Glutamatergic neuron (in vitro differentiated cells): ENCODE data around the gene TNFRSF8. TPM values are rescaled to one million over a fixed set of nuclear protein-coding genes. Genes with fewer than 3 reads are reported as not detected.
"Not testable (repeated sequence)": the region's sequence is repeated elsewhere in the genome, so short reads cannot be mapped to it uniquely, and the experiment has no call there.

Experiments
- DNase-seq: peaks from one replicate; pipeline ENCODE4 v3.0.0; 2022
- H3K27ac Mint-ChIP-seq: one replicate; pipeline ENCODE4 v1.8.0; 2020; ENCODE audit warnings: mild to moderate bottlenecking, mixed read lengths, inconsistent platforms; ENCODE audit not compliant: unreplicated experiment
- H3K27me3 Mint-ChIP-seq: one replicate; pipeline ENCODE4 v1.8.0; 2020; ENCODE audit warnings: mild to moderate bottlenecking, moderate library complexity, mixed read lengths, inconsistent platforms; ENCODE audit not compliant: unreplicated experiment
- H3K36me3 Mint-ChIP-seq: one replicate; pipeline ENCODE4 v1.8.0; 2020; ENCODE audit warnings: mild to moderate bottlenecking, mixed read lengths, inconsistent platforms; ENCODE audit not compliant: unreplicated experiment
- H3K4me1 Mint-ChIP-seq: one replicate; pipeline ENCODE4 v1.8.0; 2020; ENCODE audit warnings: mild to moderate bottlenecking, low read depth, mixed read lengths, inconsistent platforms; ENCODE audit not compliant: unreplicated experiment
- H3K4me3 Mint-ChIP-seq: one replicate; pipeline ENCODE4 v1.8.0; 2020; ENCODE audit warnings: mild to moderate bottlenecking, mixed read lengths, inconsistent platforms; ENCODE audit not compliant: unreplicated experiment
- H3K9me3 Mint-ChIP-seq: one replicate; pipeline ENCODE4 v1.8.0; 2020; ENCODE audit warnings: mild to moderate bottlenecking, moderate library complexity, mixed read lengths, inconsistent platforms; ENCODE audit not compliant: unreplicated experiment
- total RNA-seq: library from RNA; stranded (reverse); fragmentation: NEBNext Ultra II Directional; extraction: Animal tissue kit (Norgen Biotek cat#: 25700); gene quantifications from one replicate; pipeline ENCODE4 v1.2.1, GENCODE V29; 2021; ENCODE audit not compliant: unreplicated experiment
- TF ChIP-seq, protein P1 (sequence below): fragments of 200-600 bp; sonication (generic); IDR thresholded peaks from one replicate; pipeline ENCODE4 v1.5.0; 2021; ENCODE audit not compliant: partially characterized antibody, unreplicated experiment

Gene TNFRSF8
- total RNA-seq, 1 donor from 2014 or later = not detected

DNA sequence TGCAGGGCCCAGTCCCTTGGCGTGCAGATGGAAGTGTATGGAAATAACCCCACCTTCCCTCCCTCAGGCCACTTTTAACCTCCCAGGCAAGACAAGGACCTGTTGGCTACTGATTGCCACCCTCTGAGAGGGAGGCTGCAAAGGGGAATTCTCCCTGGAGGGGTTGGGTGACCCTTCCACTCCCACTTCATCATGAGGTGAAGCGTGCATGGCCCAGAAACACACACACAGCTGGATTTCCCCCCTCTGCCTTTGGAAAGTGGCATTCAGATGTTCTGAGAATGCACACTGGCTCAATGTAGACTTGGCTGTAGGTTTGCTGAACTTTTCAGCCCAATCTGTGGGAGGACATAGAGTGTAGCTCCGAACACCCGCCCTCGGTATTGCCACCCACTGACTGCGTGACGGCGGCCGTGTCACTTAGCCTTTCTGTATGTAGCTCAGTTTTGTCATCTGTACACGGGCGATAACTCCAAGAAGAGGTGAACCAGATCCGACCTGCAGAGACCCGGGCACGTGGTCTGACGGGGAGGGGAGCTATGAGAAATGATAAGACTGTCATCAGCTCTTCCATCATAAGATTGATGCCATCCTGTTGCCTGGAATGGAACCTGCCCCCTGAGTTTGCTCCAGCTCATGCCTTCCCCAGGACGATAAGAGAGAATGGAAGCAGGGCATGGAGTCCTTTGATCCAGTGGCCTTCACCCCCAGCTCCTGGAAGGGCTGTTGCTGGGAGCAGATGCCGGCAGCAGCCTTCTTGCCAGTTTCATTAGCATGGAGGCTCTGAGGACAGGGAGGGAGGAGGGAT, 24.5 kb upstream of the TNFRSF8 start:
- no peaks in the 10 kb centered on the region for H3K9me3 Mint-ChIP-seq
- peaks cover 1% of the 10 kb centered on the region for H3K27me3 Mint-ChIP-seq
- H3K36me3 Mint-ChIP-seq = no peaks in the 10 kb centered on the region
- peaks cover 7% of the 10 kb centered on the region for H3K4me1 Mint-ChIP-seq
- no peak overlapping the region for H3K27ac Mint-ChIP-seq
- DNase-seq = no peak
- TF ChIP-seq, protein P1, sequence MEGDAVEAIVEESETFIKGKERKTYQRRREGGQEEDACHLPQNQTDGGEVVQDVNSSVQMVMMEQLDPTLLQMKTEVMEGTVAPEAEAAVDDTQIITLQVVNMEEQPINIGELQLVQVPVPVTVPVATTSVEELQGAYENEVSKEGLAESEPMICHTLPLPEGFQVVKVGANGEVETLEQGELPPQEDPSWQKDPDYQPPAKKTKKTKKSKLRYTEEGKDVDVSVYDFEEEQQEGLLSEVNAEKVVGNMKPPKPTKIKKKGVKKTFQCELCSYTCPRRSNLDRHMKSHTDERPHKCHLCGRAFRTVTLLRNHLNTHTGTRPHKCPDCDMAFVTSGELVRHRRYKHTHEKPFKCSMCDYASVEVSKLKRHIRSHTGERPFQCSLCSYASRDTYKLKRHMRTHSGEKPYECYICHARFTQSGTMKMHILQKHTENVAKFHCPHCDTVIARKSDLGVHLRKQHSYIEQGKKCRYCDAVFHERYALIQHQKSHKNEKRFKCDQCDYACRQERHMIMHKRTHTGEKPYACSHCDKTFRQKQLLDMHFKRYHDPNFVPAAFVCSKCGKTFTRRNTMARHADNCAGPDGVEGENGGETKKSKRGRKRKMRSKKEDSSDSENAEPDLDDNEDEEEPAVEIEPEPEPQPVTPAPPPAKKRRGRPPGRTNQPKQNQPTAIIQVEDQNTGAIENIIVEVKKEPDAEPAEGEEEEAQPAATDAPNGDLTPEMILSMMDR = no peak
- H3K4me3 Mint-ChIP-seq = no peak overlapping the region

DNA sequence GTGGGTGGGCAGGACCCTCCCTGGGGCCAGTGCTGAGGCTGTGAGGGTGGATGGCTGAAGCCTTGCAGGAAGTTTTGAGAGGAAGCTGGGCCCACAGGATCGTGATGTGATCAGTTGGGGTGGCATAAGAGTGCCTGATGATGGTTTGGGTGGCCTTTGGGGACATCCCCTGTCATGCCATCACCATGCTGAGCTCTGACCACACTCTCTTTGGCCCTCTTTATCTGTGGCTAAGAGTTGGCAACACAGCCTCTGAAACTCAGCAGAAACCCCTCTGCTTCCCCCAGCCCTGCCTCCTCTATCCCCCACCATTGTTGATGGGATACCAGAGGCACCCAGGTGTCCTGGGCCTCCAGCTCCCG, 24.0 kb upstream of the TNFRSF8 start:
- Mint-ChIP-seq H3K4me1 (peaks cover 7% of the 10 kb centered on the region), H3K36me3 (no peaks in the 10 kb centered on the region), H3K27ac (no peak overlapping the region), H3K27me3 (peaks cover 1% of the 10 kb centered on the region), H3K4me3 (no peak overlapping the region), H3K9me3 (no peaks in the 10 kb centered on the region)
- TF ChIP-seq, protein P1 = no peak
- DNase-seq = no peak

DNA sequence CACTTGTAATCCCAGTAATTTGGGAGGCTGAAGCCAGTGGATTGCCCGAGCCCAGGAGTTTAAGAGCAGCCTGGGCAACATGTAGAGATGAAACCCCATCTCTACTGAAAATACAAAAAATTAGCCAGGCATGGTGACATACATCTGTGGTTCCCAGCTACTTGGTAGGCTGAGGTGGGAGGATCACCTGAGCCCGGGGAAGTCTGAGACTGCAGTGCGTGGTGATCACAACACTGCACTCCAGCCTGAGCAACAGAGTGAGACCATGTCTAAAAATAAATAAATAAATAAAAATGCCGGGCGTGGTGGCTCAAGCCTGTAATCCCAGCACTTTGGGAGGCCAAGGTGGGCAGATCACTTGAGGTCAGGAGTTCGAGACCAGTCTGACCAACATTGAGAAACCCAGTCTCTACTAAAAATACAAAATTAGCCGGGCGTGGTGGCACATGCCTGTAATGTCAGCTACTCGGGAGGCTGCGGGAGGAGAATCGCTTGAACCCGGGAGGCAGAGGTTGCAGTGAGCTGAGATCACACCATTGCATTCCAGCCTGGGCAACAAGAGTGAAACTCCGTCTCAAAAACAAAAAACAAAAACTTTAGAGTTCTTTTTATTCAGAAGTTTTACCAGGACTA, 23.2 kb upstream of the TNFRSF8 start:
- not testable (repeated sequence) for H3K27me3 Mint-ChIP-seq, DNase-seq, H3K27ac Mint-ChIP-seq, H3K9me3 Mint-ChIP-seq, H3K36me3 Mint-ChIP-seq, H3K4me3 Mint-ChIP-seq, H3K4me1 Mint-ChIP-seq

DNA sequence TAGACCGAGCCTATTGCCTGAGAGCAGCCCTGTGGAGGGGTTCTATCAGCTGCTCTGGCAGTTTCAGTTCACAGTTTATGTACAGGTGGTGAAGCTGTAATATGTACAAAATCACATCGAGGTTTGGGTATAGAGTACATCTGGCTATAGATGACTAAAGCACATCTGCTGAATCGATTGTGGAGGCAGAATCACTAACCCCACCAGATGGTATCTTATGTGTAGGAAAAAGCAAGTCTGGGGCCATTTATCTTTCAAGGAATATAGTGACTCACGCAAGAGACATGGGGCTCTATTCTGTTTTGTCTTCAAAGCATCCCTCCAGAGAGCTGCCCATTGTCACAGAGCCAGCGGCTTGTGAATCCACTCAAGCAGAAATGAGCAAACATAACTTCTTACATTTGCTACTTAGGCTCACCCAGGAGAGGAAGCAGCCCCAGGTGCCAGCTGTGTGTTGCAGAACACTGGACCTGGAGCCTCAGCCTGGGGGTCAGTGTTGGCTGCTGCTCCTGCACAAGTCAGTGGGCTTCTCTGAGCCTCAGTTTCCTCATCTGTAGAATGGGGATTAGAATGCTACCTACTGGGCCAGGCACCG, 22.5 kb upstream of the TNFRSF8 start:
- DNase-seq = no peak

DNA sequence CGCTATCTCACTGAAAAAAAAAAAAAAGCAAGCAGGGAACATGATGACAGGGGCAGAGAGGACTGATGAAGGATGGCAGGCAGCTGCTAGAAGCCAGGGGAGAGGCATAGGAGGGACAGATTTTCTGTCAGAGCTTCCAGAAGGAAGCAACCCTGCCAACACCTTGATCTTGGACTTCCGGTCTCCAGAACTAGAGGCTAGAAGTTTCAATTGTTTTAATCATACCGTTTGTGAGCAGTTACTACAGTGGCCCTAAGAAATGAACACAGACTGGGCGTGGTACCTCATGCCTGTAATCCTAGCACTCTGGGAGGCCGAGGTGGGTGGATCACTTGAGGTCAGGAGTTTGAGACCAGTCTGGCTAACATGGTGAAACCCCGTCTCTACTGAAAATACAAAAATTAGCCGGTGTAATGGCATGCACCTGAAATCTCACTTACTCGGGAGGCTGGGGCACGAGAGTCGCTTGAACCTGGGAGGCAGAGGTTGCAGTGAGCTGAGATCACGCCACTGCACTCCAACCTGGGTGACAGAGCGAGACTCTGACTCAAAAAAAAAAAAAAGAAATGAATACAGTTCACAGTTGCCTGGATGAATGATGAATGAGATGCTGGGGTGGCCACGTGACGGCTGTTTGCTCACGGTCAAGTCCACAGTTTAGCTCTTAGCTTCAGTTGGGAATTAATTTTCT, 18.8 kb upstream of the TNFRSF8 start:
- H3K4me1 Mint-ChIP-seq, DNase-seq, H3K27ac Mint-ChIP-seq, H3K36me3 Mint-ChIP-seq, H3K9me3 Mint-ChIP-seq, H3K4me3 Mint-ChIP-seq, H3K27me3 Mint-ChIP-seq: not testable (repeated sequence)

More for the DNA sequence above, 22.5 kb upstream of the TNFRSF8 start:
- Mint-ChIP-seq H3K9me3 (no peaks in the 10 kb centered on the region), H3K27ac (no peak overlapping the region), H3K4me1 (peaks cover 7% of the 10 kb centered on the region), H3K36me3 (no peaks in the 10 kb centered on the region), H3K27me3 (peaks cover 1% of the 10 kb centered on the region), H3K4me3 (no peak overlapping the region)
- TF ChIP-seq, protein P1 = no peak
